HCT116 (cell line): Measurements from ENCODE around the gene FBN3. TPM values are rescaled to one million over a fixed set of nuclear protein-coding genes. Genes with fewer than 3 reads are reported as not detected.

Experiments
- ATAC-seq: fragments of 200-7000 bp; cut with Tn5 transposase; 2 replicates; pipeline ENCODE4 v1.9.1; 2020; ENCODE audit warnings: mild to moderate bottlenecking, moderate library complexity
- BruUV-seq: library from RNA; stranded (reverse); fragments of 400-500 nt; replicated peaks from 2 replicates; lab custom pipeline; 2021; lab: Mats Ljungman, UMichigan
- CTCF ChIA-PET: fragments of 300-600 bp; sonication (Branson Sonifier 250); formaldehyde crosslinking; loops from one replicate; lab custom pipeline; 2021; ENCODE audit warnings: antibody characterized with exemption; lab: Charles Lee
- POLR2A ChIA-PET: fragments of 300-600, 350-600 bp; sonication (Branson Sonifier 250); formaldehyde crosslinking; loops from one replicate; lab custom pipeline; 2021; ENCODE audit warnings: antibody characterized with exemption; lab: Charles Lee
- RAD21 ChIA-PET, 2 experiments: fragments of 300-600 bp; sonication (Branson Sonifier 250); formaldehyde crosslinking; loops; one replicate each; lab custom pipeline; 2023; ENCODE audit warnings: low total read pairs in 2 of 2; ENCODE audit not compliant: uncharacterized antibody in 2 of 2, unreplicated experiment in 2 of 2, low non-redundant PET in 1 of 2; lab: Charles Lee
- DNase-seq: peaks from one replicate; pipeline ENCODE4 v3.0.0-alpha.2; 2010; ENCODE audit warnings: low read depth, low spot score
- H2AFZ ChIP-seq: fragments of 200-600 bp; shearing (Covaris generic), sonication (generic); 2 replicates; pipeline ENCODE4 v1.6.1; 2017; ENCODE audit warnings: low read depth, mixed run types, mixed read lengths, antibody characterized with exemption, low read length; ENCODE audit not compliant: poor library complexity, severe bottlenecking
- H3K27ac ChIP-seq: 2 replicates; pipeline ENCODE4 v1.5.1; 2012; ENCODE audit warnings: low read depth, low read length
- H3K27me3 ChIP-seq: fragments of 200-600 bp; sonication (generic); 2 replicates; pipeline ENCODE4 v1.6.1; 2016; ENCODE audit warnings: mixed run types, low read length, mixed read lengths; ENCODE audit not compliant: insufficient read depth
- H3K36me3 ChIP-seq, 2 experiments: fragments of 200-500 bp in 1 of 2; fragments of 200-600 bp in 1 of 2; sonication (Bioruptor generic) in 1 of 2; sonication (generic) in 1 of 2; 2 replicates each; pipeline versions ENCODE4 v1.5.1 to v1.6.1; 2014 to 2016; ENCODE audit warnings: low read length in 2 of 2, inconsistent platforms in 1 of 2, mixed read lengths in 1 of 2, mixed run types in 1 of 2; ENCODE audit not compliant: insufficient read depth in 2 of 2, control insufficient read depth in 1 of 2
- H3K4me1 ChIP-seq, 2 experiments: fragments of 200-600 bp in 1 of 2; sonication (generic) in 1 of 2; 2 replicates each; pipeline versions ENCODE4 v1.5.1 to v1.6.1; 2012 to 2017; ENCODE audit warnings: low read length in 2 of 2, inconsistent platforms in 1 of 2, mild to moderate bottlenecking in 1 of 2, mixed read lengths in 1 of 2, mixed run types in 1 of 2, moderate library complexity in 1 of 2; ENCODE audit not compliant: insufficient read depth in 2 of 2, control insufficient read depth in 1 of 2
- H3K4me2 ChIP-seq: fragments of 200-600 bp; sonication (generic); 2 replicates; pipeline ENCODE4 v1.6.1; 2017; ENCODE audit warnings: mixed run types, low read length, mixed read lengths
- H3K4me3 ChIP-seq, 2 experiments: fragments of 200-600 bp in 1 of 2; sonication (generic) in 1 of 2; replicated peaks in 1 of 2; 2 replicates each; pipeline ENCODE4 v1.5.1; 2011 to 2016; ENCODE audit warnings: low read length in 2 of 2, control low read depth in 1 of 2, low read depth in 1 of 2, mild to moderate bottlenecking in 1 of 2, mixed read lengths in 1 of 2, mixed run types in 1 of 2
- H3K79me2 ChIP-seq: fragments of 200-600 bp; sonication (generic); 2 replicates; pipeline ENCODE4 v1.6.1; 2017; ENCODE audit warnings: mild to moderate bottlenecking, mixed run types, low read length, moderate library complexity, mixed read lengths; ENCODE audit not compliant: insufficient read depth
- H3K9ac ChIP-seq: fragments of 200-600 bp; sonication (generic); 2 replicates; pipeline ENCODE4 v1.6.1; 2016; ENCODE audit warnings: low read length, mixed read lengths
- H3K9me2 ChIP-seq: fragments of 200-600 bp; sonication (generic), shearing (Covaris generic); 2 replicates; pipeline ENCODE4 v1.6.1; 2017; ENCODE audit warnings: mixed run types, mild to moderate bottlenecking, moderate library complexity; ENCODE audit not compliant: insufficient read depth
- H3K9me3 ChIP-seq, 2 experiments: fragments of 200-500 bp in 1 of 2; fragments of 200-600 bp in 1 of 2; sonication (Bioruptor generic) in 1 of 2; sonication (generic) in 1 of 2; 2 replicates each; pipeline ENCODE4 v1.6.1; 2014 to 2017; ENCODE audit warnings: low read length in 2 of 2, mixed read lengths in 2 of 2, inconsistent platforms in 1 of 2, low read depth in 1 of 2, mild to moderate bottlenecking in 1 of 2, mixed run types in 1 of 2, moderate library complexity in 1 of 2; ENCODE audit not compliant: control insufficient read depth in 1 of 2, insufficient read depth in 1 of 2
- H4K20me1 ChIP-seq: fragments of 200-600 bp; sonication (generic), shearing (Covaris generic); 2 replicates; pipeline ENCODE4 v1.6.1; 2017; ENCODE audit warnings: mixed run types, mild to moderate bottlenecking, moderate library complexity; ENCODE audit not compliant: insufficient read depth
- CBX3 ChIP-seq: IDR thresholded peaks from 2 replicates; pipeline ENCODE4 v1.6.1; 2012; ENCODE audit warnings: low read depth
- CEBPB ChIP-seq: IDR thresholded peaks from 2 replicates; pipeline ENCODE4 v1.6.1; 2012; ENCODE audit warnings: low read depth
- EZH2 ChIP-seq: fragments of 200-600 bp; sonication (generic); IDR thresholded peaks from 2 replicates; pipeline ENCODE4 v1.6.1; 2017; ENCODE audit warnings: antibody characterized with exemption, mixed run types
- EZH2phosphoT487 ChIP-seq: fragments of 200-600 bp; IDR thresholded peaks from 2 replicates; pipeline ENCODE4 v1.6.1; 2018; ENCODE audit warnings: antibody characterized with exemption, borderline replicate concordance
- POLR2A ChIP-seq: IDR thresholded peaks from 2 replicates; pipeline ENCODE4 v1.7.0; 2011; ENCODE audit warnings: borderline replicate concordance; ENCODE audit not compliant: insufficient read depth, insufficient read length; ENCODE audit errors: extremely low read depth
- POLR2AphosphoS5 ChIP-seq: IDR thresholded peaks from 2 replicates; pipeline ENCODE4 v1.6.1; 2011; ENCODE audit warnings: mild to moderate bottlenecking, low read depth, low read length, moderate library complexity
- RAD21 ChIP-seq: IDR thresholded peaks from 2 replicates; pipeline ENCODE4 v1.6.1; 2012; ENCODE audit warnings: low read depth, mild to moderate bottlenecking
- SIN3A ChIP-seq: IDR thresholded peaks from 2 replicates; pipeline ENCODE4 v1.6.1; 2012; ENCODE audit warnings: low read depth
- SRF ChIP-seq: IDR thresholded peaks from 2 replicates; pipeline ENCODE4 v1.6.1; 2012; ENCODE audit warnings: low read depth
- TCF7L2 ChIP-seq: IDR thresholded peaks from 2 replicates; pipeline ENCODE4 v1.7.0; 2011; ENCODE audit warnings: borderline replicate concordance, inconsistent platforms; ENCODE audit not compliant: insufficient read depth, insufficient read length; ENCODE audit errors: extremely low read depth
- ZNF274 ChIP-seq: fragments of 200-500 bp; sonication (Bioruptor generic); IDR thresholded peaks from 2 replicates; pipeline ENCODE4 v1.6.1; 2014; ENCODE audit warnings: mild to moderate bottlenecking, low read depth, low read length, inconsistent platforms
- intact Hi-C: fragments of 100-400 bp; cut with micrococcal nuclease; formaldehyde crosslinking; loops from 2 replicates; pipeline ENCODE4 v1.10.0; 2022
- total RNA-seq: library from RNA; stranded (reverse); gene quantifications from one replicate; pipeline ENCODE4 v1.2.1, GENCODE V29; 2021; ENCODE audit not compliant: unreplicated experiment
- TF ChIP-seq, protein P1 (sequence below): IDR thresholded peaks from 2 replicates; pipeline ENCODE4 v1.6.1; 2011; ENCODE audit warnings: mild to moderate bottlenecking, low read length, moderate library complexity; ENCODE audit not compliant: insufficient replicate concordance; ENCODE audit errors: extremely low read depth
- TF ChIP-seq, protein P2 (sequence below): IDR thresholded peaks from 2 replicates; pipeline ENCODE4 v1.6.1; 2012

The FBN3 gene
- total RNA-seq, 1 experiment from 2014 or later: 6.6 TPM

DNA sequence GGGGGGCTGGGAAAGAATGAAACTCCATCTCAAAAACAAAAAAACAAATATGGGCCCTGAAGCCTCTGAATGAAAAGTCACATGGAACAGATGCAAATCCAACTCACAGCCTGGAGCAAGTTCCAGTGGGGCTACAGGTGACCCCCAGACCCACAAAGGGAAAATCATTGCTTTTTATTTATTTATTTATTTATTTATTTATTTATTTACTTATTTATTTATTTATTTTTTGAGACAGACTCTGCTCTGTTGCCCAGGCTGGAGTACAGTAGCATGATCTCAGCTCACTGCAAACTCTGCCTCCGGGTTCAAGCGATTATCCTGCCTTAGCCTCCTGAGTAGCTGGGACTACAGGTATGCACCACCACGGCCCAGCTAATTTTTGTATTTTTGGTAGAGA is 110.2 kb downstream of the FBN3 start:
- H4K20me1 ChIP-seq: no peaks in the 10 kb centered on the region
- ChIA-PET RAD21 (no interaction called here), POLR2A (no interaction called here), CTCF (no interaction called here)
- H3K9me2 ChIP-seq: no peaks in the 10 kb centered on the region
- H3K27ac ChIP-seq: no peak overlapping the region
- H3K4me2 ChIP-seq: no peak overlapping the region
- no peaks in the 10 kb centered on the region for H3K79me2 ChIP-seq
- intact Hi-C loops: no loop called here
- no peaks in the 10 kb centered on the region for H3K27me3 ChIP-seq
- no peak overlapping the region for H3K9ac ChIP-seq
- no peaks in the 10 kb centered on the region for H3K9me3 ChIP-seq
- no peak overlapping the region for H3K4me3 ChIP-seq
- peaks cover 4 to 10% of the 10 kb centered on the region in 2 experiments; a peak in 3 of 4 replicates for H3K4me1 ChIP-seq
- no peak overlapping the region for H2AFZ ChIP-seq
- ATAC-seq (no peak), DNase-seq (no peak)
- no TSS peak for BruUV-seq
- no peak for TF ChIP-seq POLR2AphosphoS5
- TF ChIP-seq POLR2A: no peak
- TF ChIP-seq ZNF274: no peak
- TF ChIP-seq, protein P1, sequence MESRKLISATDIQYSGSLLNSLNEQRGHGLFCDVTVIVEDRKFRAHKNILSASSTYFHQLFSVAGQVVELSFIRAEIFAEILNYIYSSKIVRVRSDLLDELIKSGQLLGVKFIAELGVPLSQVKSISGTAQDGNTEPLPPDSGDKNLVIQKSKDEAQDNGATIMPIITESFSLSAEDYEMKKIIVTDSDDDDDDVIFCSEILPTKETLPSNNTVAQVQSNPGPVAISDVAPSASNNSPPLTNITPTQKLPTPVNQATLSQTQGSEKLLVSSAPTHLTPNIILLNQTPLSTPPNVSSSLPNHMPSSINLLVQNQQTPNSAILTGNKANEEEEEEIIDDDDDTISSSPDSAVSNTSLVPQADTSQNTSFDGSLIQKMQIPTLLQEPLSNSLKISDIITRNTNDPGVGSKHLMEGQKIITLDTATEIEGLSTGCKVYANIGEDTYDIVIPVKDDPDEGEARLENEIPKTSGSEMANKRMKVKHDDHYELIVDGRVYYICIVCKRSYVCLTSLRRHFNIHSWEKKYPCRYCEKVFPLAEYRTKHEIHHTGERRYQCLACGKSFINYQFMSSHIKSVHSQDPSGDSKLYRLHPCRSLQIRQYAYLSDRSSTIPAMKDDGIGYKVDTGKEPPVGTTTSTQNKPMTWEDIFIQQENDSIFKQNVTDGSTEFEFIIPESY: no peak
- no peak for TF ChIP-seq CBX3
- no peak for TF ChIP-seq EZH2
- no peak for TF ChIP-seq SIN3A
- TF ChIP-seq SRF: no peak
- no peak for TF ChIP-seq TCF7L2
- no peak for TF ChIP-seq EZH2phosphoT487
- no peaks in the 10 kb centered on the region for H3K36me3 ChIP-seq

DNA sequence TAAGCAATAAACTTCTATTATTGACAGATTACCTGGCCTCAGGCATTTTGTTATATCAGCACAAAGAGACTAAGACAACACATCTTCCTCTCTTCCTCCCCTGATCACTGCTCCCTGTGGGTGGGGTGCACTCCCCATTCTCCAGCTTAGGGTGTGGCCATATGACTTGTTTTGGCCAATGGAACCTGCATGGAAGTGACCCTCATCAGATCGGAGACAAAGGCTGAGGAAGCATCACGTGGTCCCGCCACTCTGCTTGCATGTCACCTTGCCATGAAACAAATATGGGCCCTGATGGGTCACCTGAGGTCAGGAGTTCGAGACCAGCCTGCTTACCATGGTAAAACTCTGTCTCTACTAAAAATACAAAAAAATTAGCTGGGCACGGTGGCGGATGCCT is 110.6 kb downstream of the FBN3 start:
- H3K9ac ChIP-seq: no peak overlapping the region
- no peak for TF ChIP-seq RAD21
- TF ChIP-seq CEBPB: no peak
- TF ChIP-seq, protein P2, sequence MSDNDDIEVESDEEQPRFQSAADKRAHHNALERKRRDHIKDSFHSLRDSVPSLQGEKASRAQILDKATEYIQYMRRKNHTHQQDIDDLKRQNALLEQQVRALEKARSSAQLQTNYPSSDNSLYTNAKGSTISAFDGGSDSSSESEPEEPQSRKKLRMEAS: no peak
- TF ChIP-seq, all 23 proteins: peak for 0
- Histone ChIP-seq H3K4me3 (no peak overlapping the region), H3K27ac (no peak overlapping the region), H3K9me2 (no peaks in the 10 kb centered on the region), H3K27me3 (no peaks in the 10 kb centered on the region), H4K20me1 (no peaks in the 10 kb centered on the region), H3K4me1 (peaks cover 4 to 10% of the 10 kb centered on the region in 2 experiments; a peak in 3 of 4 replicates), H3K79me2 (no peaks in the 10 kb centered on the region), H2AFZ (no peak overlapping the region), H3K36me3 (no peaks in the 10 kb centered on the region), H3K9me3 (no peaks in the 10 kb centered on the region), H3K4me2 (no peak overlapping the region)
- RAD21 ChIA-PET: no interaction called here
- DNase-seq (no peak), ATAC-seq (no peak)
- intact Hi-C loops: no loop called here
- CTCF ChIA-PET: no interaction called here
- POLR2A ChIA-PET: no interaction called here
- no TSS peak for BruUV-seq
